ENCODE results near the gene SNCB. TPM values are rescaled to one million over a fixed set of nuclear protein-coding genes. Genes with fewer than 3 reads are reported as not detected.
A peak's percentile ranks its signal among the peaks of the same experiment; 100 is the strongest.

SNCB gene
- total and polyA plus RNA-seq, 2 of the 8 experiments (the other 6 are each of a cell fraction or from before 2014, with no cell fraction given) = 4.2 to 5.9 TPM

- no peaks in the 10 kb centered on the region for H3K79me2 ChIP-seq (ENCODE audit: control insufficient read depth in 1 of 2, insufficient read depth in 2 of 2, low read length in 2 of 2)
- H3K4me1 ChIP-seq (replicated peaks in 1 of 4; ENCODE audit: control insufficient read depth in 3 of 4, insufficient read depth in 4 of 4, low read length in 3 of 4) = 0 out of 7 replicates have a peak, but pooled peaks cover 0 to 2% (median 0%) of the 10 kb centered on the region in 4 experiments
- H3K18ac ChIP-seq (ENCODE audit: extremely low read depth, low read length) = no peak overlapping the region
- H3K9me3 ChIP-seq (ENCODE audit: insufficient read depth in 2 of 2, low read depth in 1 of 2, low read length in 1 of 2) = peaks cover 7 to 9% of the 10 kb centered on the region in 2 experiments; a peak in 2 of 4 replicates
- no peak overlapping the region for H3K4me3 ChIP-seq (ENCODE audit: extremely low read depth in 1 of 4, insufficient read depth in 2 of 4, low read depth in 3 of 4, low read length in 4 of 4)
- ChIA-PET CTCF (ENCODE audit: partially characterized antibody) (interaction anchor here (0.6 to 5.6 kb wide), 8 partner anchors 9 to 38 kb away, joined by 3 to 37 read pairs (median 10); no protein-coding TSS in a partner anchor), POLR2A (ENCODE audit: partially characterized antibody) (interaction anchor here (1.0 kb wide), 1 partner anchor 52 kb away, joined by 4 read pairs; no protein-coding TSS in a partner anchor)
- TF ChIP-seq GTF2F1 (IDR thresholded peaks at IDR 0.05; ENCODE audit: borderline replicate concordance, low read depth, low read length) = no peak
- TF ChIP-seq RAD21 (IDR thresholded peaks at IDR 0.05 in 1 of 2, conservative IDR thresholded peaks at IDR 0.05 in 1 of 2; ENCODE audit: low read depth in 2 of 2, low read length in 2 of 2) = no peak
- no peak for TF ChIP-seq CTCF (IDR thresholded peaks at IDR 0.05; ENCODE audit: control extremely low read depth in 1 of 3, insufficient read depth in 1 of 3, low read depth in 1 of 3, low read length in 3 of 3)
- TF ChIP-seq HDAC2 (IDR thresholded peaks at IDR 0.05; ENCODE audit: borderline replicate concordance in 1 of 2, low read depth in 2 of 2, low read length in 2 of 2) = no peak
- no peak for TF ChIP-seq JUN (IDR thresholded peaks at IDR 0.05; ENCODE audit: low read depth, low read length)
- no peak for TF ChIP-seq POLR2A (IDR thresholded peaks at IDR 0.05; ENCODE audit: control extremely low read depth in 1 of 2, low read depth in 2 of 2, low read length in 2 of 2)
- no peaks in the 10 kb centered on the region for H3K79me1 ChIP-seq (ENCODE audit: low read depth, low read length)
- DNase-seq (ENCODE audit: low read depth in 1 of 2, low spot score in 2 of 2) (no peak), FAIRE-seq (no peak)
- no peak overlapping the region for H3K14ac ChIP-seq (ENCODE audit: insufficient read length)
- no peak overlapping the region for H3K4me2 ChIP-seq (ENCODE audit: insufficient read depth in 1 of 2, low read depth in 2 of 2, low read length in 2 of 2)
- H4K5ac ChIP-seq (ENCODE audit: insufficient read length, low read depth, low read length) = no peak overlapping the region
- H3K27ac ChIP-seq (ENCODE audit: low read depth, low read length) = no peak overlapping the region
- H4K8ac ChIP-seq (ENCODE audit: extremely low read depth, insufficient read depth, low read length) = 0 out of 2 replicates have a peak overlapping the region, but pooled peaks have one; percentile 7
- H3K23me2 ChIP-seq (ENCODE audit: low read depth, low read length) = peaks cover 14% of the 10 kb centered on the region; the same call in 1 of the 2 replicates
- no peak overlapping the region for H3K56ac ChIP-seq (replicated peaks; ENCODE audit: insufficient read length, low read depth, low read length)
- no peak overlapping the region for H2AFZ ChIP-seq (ENCODE audit: low read length)
- H2BK5ac ChIP-seq (ENCODE audit: low read depth, low read length) = no peak overlapping the region; the same call in 1 of the 2 replicates
- H3K9ac ChIP-seq (replicated peaks in 1 of 4; ENCODE audit: extremely low read depth in 1 of 4, low read depth in 3 of 4, low read length in 3 of 4) = no peak overlapping the region
- H2BK15ac ChIP-seq (ENCODE audit: low read length) = no peak overlapping the region
- WGBS, 2 experiments (ENCODE audit: extremely low coverage in 1 of 2, insufficient coverage in 1 of 2, insufficient read length in 1 of 2, insufficient replicate concordance in 2 of 2, low coverage in 1 of 2, low lambda C conversion rate in 2 of 2, missing lambda C conversion rate in 1 of 2) = 88% methylated on average over 8 of the region's 8 CpGs; no CpG with 5 or more reads in 1 of the 2 experiments
- no peak overlapping the region for H2BK20ac ChIP-seq (ENCODE audit: low read length)
- peaks cover 0 to 4% (median 0%) of the 10 kb centered on the region in 4 experiments; a peak in 2 of 8 replicates for H3K36me3 ChIP-seq (ENCODE audit: control insufficient read depth in 2 of 4, insufficient read depth in 4 of 4, low read length in 3 of 4)
- peaks cover 0 to 7% of the 10 kb centered on the region in 2 experiments for H4K20me1 ChIP-seq (replicated peaks in 1 of 2; ENCODE audit: control insufficient read depth in 1 of 2, insufficient read depth in 2 of 2, low read length in 2 of 2)
- H4K91ac ChIP-seq (replicated peaks; ENCODE audit: insufficient read length, low read length) = no peak overlapping the region
- H3K27me3 ChIP-seq (replicated peaks in 1 of 4; ENCODE audit: control insufficient read depth in 3 of 4, extremely low read depth in 1 of 4, insufficient read depth in 3 of 4, low read length in 3 of 4) = peaks cover 0 to 19% (median 7%) of the 10 kb centered on the region in 4 experiments; a peak in 4 of 7 replicates
- H2AK5ac ChIP-seq (ENCODE audit: low read depth, low read length) = 0 out of 2 replicates have a peak overlapping the region, but pooled peaks have one; percentile 39
- H3K23ac ChIP-seq (ENCODE audit: insufficient read length) = no peak overlapping the region
- no peak overlapping the region for H3K4ac ChIP-seq (replicated peaks; ENCODE audit: insufficient read length, low read depth, low read length)
- H2BK12ac ChIP-seq (ENCODE audit: low read depth, low read length) = no peak overlapping the region
- no peak overlapping the region for H2BK120ac ChIP-seq (replicated peaks; ENCODE audit: low read depth, low read length)
These were observed 35.8 kb downstream of the SNCB start for GRCh38 chr5:176594554-176594953.
